ENCODE data around the gene NUDT8. TPM values are rescaled to one million over a fixed set of nuclear protein-coding genes. Genes with fewer than 3 reads are reported as not detected.

Gene NUDT8
- total RNA-seq, 3 donors from 2014 or later = 9.7 to 15.1 (median 12.0) TPM

GRCh38 chr11:67666676-67667489 is 37.1 kb upstream of the NUDT8 start:
- no peaks in the 10 kb centered on the region for H3K4me1 ChIP-seq
- H3K36me3 ChIP-seq = no peaks in the 10 kb centered on the region
- TF ChIP-seq POLR2AphosphoS5 (IDR thresholded peaks at IDR 0.05) (no peak), POLR2A (IDR thresholded peaks at IDR 0.05) (no peak)
- TF ChIP-seq, protein P1, sequence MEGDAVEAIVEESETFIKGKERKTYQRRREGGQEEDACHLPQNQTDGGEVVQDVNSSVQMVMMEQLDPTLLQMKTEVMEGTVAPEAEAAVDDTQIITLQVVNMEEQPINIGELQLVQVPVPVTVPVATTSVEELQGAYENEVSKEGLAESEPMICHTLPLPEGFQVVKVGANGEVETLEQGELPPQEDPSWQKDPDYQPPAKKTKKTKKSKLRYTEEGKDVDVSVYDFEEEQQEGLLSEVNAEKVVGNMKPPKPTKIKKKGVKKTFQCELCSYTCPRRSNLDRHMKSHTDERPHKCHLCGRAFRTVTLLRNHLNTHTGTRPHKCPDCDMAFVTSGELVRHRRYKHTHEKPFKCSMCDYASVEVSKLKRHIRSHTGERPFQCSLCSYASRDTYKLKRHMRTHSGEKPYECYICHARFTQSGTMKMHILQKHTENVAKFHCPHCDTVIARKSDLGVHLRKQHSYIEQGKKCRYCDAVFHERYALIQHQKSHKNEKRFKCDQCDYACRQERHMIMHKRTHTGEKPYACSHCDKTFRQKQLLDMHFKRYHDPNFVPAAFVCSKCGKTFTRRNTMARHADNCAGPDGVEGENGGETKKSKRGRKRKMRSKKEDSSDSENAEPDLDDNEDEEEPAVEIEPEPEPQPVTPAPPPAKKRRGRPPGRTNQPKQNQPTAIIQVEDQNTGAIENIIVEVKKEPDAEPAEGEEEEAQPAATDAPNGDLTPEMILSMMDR (IDR thresholded peaks at IDR 0.05) = no peak
- H3K27me3 ChIP-seq = no peaks in the 10 kb centered on the region
- H3K4me3 ChIP-seq = no peak overlapping the region
- H3K27ac ChIP-seq = no peak overlapping the region
- intact Hi-C loops (cut with DNase I; ENCODE audit: low total_unique reads) = no loop called here
- no peaks in the 10 kb centered on the region for H3K9me3 ChIP-seq
- peak in 1 of 2 donors; percentile 5 for DNase-seq (ENCODE audit: low spot score in 2 of 2)

GRCh38 chr11:67666303-67666645 is 36.5 kb upstream of the NUDT8 start:
- H3K27me3 ChIP-seq = no peaks in the 10 kb centered on the region
- no peak overlapping the region for H3K27ac ChIP-seq
- H3K36me3 ChIP-seq = no peaks in the 10 kb centered on the region
- intact Hi-C loops (cut with DNase I; ENCODE audit: low total_unique reads) = no loop called here
- H3K4me3 ChIP-seq = no peak overlapping the region
- H3K4me1 ChIP-seq = no peaks in the 10 kb centered on the region
- H3K9me3 ChIP-seq = no peaks in the 10 kb centered on the region
- TF ChIP-seq, protein P1 (IDR thresholded peaks at IDR 0.05) = no peak
- no peak for TF ChIP-seq POLR2AphosphoS5 (IDR thresholded peaks at IDR 0.05)
- no peak for TF ChIP-seq POLR2A (IDR thresholded peaks at IDR 0.05)
- no peak for DNase-seq (ENCODE audit: low spot score in 2 of 2)

- H3K4me3 ChIP-seq = no peak overlapping the region
- H3K36me3 ChIP-seq = no peaks in the 10 kb centered on the region
- no peak overlapping the region for H3K27ac ChIP-seq
- H3K27me3 ChIP-seq = no peaks in the 10 kb centered on the region
- H3K9me3 ChIP-seq = no peaks in the 10 kb centered on the region
- DNase-seq (ENCODE audit: low spot score in 2 of 2) = no peak
- intact Hi-C loops (cut with DNase I; ENCODE audit: low total_unique reads) = no loop called here
- no peak for TF ChIP-seq POLR2AphosphoS5 (IDR thresholded peaks at IDR 0.05)
- TF ChIP-seq, protein P1 (IDR thresholded peaks at IDR 0.05) = no peak
- TF ChIP-seq POLR2A (IDR thresholded peaks at IDR 0.05) = no peak
- H3K4me1 ChIP-seq = no peaks in the 10 kb centered on the region
Measured at GRCh38 chr11:67665541-67666302, 36.0 kb upstream of the NUDT8 start.

DNA sequence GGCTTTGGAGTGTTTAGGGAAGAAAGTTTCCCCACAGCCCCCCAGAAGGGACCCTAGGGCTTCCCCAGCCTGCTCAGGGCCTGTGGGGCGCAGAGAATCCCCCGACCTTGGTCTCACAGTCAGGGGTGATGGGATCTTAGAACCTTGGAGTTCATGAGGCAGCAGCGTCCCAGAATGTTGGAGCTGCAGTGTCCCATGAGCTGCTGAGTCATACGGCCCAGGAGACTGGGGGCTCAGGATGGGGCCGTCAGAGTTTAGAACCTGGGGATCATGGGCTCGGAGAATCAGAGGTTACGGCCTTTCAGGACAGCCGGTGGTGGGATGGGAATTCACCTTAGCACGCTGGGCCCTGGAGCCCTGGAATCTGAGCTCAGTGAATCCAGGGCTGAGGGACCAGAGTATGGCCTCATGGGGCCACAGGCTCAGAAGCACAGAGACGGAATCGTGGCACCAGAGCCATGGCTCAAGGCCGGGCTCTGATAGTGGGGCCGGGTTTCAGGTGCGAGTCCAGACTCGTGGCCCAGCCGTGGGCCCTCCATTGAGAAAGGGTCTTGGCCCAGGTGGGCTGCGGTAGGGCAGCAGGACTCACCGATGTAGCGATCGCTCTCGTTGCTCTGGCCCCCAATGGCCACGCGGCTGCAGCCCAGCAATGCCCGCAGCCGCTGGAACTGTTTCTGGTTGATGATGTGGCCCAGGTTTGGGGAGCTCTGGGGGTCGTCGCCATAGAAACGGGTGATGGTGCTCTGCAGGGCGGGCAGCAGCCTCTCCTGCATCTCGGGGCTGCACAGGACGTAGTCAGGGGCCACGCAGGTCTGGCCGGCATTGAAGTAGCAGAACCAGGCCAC is 35.2 kb upstream of the NUDT8 start:
- DNase-seq (ENCODE audit: low spot score in 2 of 2) = no peak
- no peak overlapping the region for H3K27ac ChIP-seq
- H3K4me1 ChIP-seq = no peaks in the 10 kb centered on the region
- TF ChIP-seq POLR2AphosphoS5 (IDR thresholded peaks at IDR 0.05) (no peak), POLR2A (IDR thresholded peaks at IDR 0.05) (no peak)
- TF ChIP-seq, protein P1 (IDR thresholded peaks at IDR 0.05) = no peak
- no peaks in the 10 kb centered on the region for H3K27me3 ChIP-seq
- H3K36me3 ChIP-seq = no peaks in the 10 kb centered on the region
- intact Hi-C loops (cut with DNase I; ENCODE audit: low total_unique reads) = no loop called here
- H3K4me3 ChIP-seq = no peak overlapping the region
- no peaks in the 10 kb centered on the region for H3K9me3 ChIP-seq

Data from breast epithelium (tissue), 4 donors.